ENCODE results near the gene BBX. TPM values are rescaled to one million over a fixed set of nuclear protein-coding genes. Genes with fewer than 3 reads are reported as not detected.
A peak's percentile ranks its signal among the peaks of the same experiment; 100 is the strongest.

The BBX gene
- total RNA-seq, 4 donors from 2014 or later = 24.2 to 68.7 (median 38.0) TPM

DNA sequence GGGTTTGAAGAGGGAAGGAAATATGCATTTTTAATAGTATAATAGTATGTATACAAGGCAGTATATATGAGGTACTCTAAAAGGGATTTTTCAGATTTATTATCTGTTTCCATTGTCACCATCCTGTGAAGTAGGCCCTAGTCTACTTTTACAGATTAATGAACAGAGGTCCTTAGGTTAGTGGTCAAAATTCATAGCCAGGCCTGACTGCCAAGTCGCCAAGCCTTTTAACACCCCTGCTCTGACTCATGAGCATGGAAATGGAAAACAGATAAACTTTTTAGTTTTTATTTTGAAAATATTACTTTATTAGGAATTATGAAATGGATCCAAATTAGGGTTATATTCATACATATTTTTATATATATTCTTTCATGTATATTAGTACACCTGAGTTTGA is 146.9 kb downstream of the BBX start:
- no peaks in the 10 kb centered on the region for H3K27me3 ChIP-seq
- H3K4me1 ChIP-seq = no peaks in the 10 kb centered on the region
- no peak overlapping the region for H3K27ac ChIP-seq
- WGBS = 51% methylated on average over 1 of the region's 1 CpG
- H3K9me3 ChIP-seq = no peaks in the 10 kb centered on the region
- no peak overlapping the region for H3K4me3 ChIP-seq
- H3K36me3 ChIP-seq = no peaks in the 10 kb centered on the region
- DNase-seq (ENCODE audit: low spot score in 2 of 2) = no peak
- TF ChIP-seq EP300 (IDR thresholded peaks at IDR 0.05) (no peak), POLR2A (IDR thresholded peaks at IDR 0.05) (no peak), POLR2AphosphoS5 (IDR thresholded peaks at IDR 0.05) (no peak)
- TF ChIP-seq, protein P1, sequence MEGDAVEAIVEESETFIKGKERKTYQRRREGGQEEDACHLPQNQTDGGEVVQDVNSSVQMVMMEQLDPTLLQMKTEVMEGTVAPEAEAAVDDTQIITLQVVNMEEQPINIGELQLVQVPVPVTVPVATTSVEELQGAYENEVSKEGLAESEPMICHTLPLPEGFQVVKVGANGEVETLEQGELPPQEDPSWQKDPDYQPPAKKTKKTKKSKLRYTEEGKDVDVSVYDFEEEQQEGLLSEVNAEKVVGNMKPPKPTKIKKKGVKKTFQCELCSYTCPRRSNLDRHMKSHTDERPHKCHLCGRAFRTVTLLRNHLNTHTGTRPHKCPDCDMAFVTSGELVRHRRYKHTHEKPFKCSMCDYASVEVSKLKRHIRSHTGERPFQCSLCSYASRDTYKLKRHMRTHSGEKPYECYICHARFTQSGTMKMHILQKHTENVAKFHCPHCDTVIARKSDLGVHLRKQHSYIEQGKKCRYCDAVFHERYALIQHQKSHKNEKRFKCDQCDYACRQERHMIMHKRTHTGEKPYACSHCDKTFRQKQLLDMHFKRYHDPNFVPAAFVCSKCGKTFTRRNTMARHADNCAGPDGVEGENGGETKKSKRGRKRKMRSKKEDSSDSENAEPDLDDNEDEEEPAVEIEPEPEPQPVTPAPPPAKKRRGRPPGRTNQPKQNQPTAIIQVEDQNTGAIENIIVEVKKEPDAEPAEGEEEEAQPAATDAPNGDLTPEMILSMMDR (IDR thresholded peaks at IDR 0.05) = no peak

DNA sequence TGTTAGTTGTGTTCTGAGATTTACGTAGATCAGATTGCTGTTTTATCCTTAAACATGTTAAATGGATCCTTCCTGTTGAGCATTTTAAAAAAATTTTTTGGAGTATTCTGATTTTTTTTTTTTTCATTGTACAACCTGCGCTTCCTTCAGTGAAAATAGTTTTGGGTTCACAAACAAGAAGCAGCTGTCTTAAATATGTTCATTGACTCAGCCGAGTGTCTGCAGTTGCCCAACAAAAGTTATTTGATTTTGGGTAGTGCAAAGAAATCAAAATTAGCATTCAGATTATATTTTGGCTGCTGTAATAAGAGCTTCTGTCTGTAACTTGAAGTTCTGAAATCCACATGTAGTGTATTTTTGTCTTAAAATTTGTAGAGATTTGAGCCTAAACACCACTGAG is 148.2 kb downstream of the BBX start:
- Histone ChIP-seq H3K9me3 (no peaks in the 10 kb centered on the region), H3K4me3 (no peak overlapping the region), H3K4me1 (peaks cover 3% of the 10 kb centered on the region), H3K27me3 (no peaks in the 10 kb centered on the region), H3K36me3 (no peaks in the 10 kb centered on the region), H3K27ac (no peak overlapping the region)
- DNase-seq (ENCODE audit: low spot score in 2 of 2) = no peak
- 80% methylated on average over 3 of the region's 3 CpGs for WGBS
- TF ChIP-seq POLR2A (IDR thresholded peaks at IDR 0.05) (no peak), EP300 (IDR thresholded peaks at IDR 0.05) (no peak), POLR2AphosphoS5 (IDR thresholded peaks at IDR 0.05) (no peak)
- TF ChIP-seq, protein P1 (IDR thresholded peaks at IDR 0.05) = no peak

DNA sequence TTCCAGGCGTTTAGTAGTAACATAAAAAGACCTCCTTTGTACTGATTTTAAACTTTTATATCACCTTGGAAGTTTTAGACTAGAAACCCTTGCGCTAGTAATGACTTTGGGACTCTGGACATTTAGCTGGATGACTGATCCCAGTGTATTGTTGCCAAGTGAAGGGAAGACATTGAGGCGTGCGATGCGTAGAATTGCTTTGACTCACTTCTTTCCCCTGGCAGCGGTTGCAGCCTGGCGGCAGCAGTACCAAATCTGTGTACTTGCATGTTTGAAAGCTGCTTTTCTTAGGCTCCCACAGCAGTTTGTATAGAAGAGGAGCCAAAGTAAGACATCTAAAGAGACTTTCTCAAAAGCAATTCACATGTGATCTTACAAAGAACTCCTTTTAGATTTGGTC is 151.6 kb downstream of the BBX start:
- H3K27me3 ChIP-seq = no peaks in the 10 kb centered on the region
- no peak overlapping the region for H3K27ac ChIP-seq
- peaks cover 3% of the 10 kb centered on the region for H3K4me1 ChIP-seq
- H3K9me3 ChIP-seq = no peaks in the 10 kb centered on the region
- no peak for TF ChIP-seq EP300 (IDR thresholded peaks at IDR 0.05)
- TF ChIP-seq POLR2A (IDR thresholded peaks at IDR 0.05) = no peak
- TF ChIP-seq, protein P1 (IDR thresholded peaks at IDR 0.05) = no peak
- TF ChIP-seq POLR2AphosphoS5 (IDR thresholded peaks at IDR 0.05) = no peak
- H3K4me3 ChIP-seq = no peak overlapping the region
- WGBS = 57% methylated on average over 7 of the region's 7 CpGs
- no peak for DNase-seq (ENCODE audit: low spot score in 2 of 2)
- no peaks in the 10 kb centered on the region for H3K36me3 ChIP-seq

DNA sequence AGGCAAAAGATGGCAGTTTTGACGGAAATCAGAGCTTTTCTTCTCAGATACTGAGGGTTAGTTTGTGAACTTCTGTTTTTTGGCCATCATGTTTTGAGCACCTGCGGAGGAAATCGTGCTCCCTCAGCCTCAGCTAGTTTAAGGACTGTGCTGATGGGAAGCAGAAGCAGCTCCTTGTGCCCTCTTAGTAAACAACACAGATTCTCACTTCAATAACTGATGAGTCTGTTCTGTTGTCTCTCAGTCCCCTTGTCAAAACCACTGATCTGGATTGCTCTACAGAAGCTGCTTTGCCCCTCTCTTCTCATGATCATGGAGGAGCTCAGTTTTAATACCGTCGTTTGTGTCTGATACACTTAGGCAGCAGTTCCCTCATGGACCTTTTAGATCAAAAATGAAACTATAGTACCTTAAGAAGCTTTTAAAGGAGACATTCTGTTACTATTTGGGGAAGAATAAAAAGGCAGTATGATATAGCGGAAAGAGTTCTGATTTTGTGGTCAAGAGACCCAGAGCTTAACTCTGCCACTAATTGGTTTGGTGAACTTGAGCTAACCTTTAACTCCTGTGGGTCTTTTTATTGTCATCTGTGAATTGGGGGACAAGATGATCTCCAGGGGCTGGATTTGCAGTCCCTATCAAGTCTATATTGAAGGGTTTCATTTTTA is 152.6 kb downstream of the BBX start:
- DNase-seq (ENCODE audit: low spot score in 2 of 2) = no peak
- Histone ChIP-seq H3K4me3 (no peak overlapping the region), H3K9me3 (no peaks in the 10 kb centered on the region), H3K4me1 (peaks cover 3% of the 10 kb centered on the region), H3K27ac (no peak overlapping the region), H3K27me3 (no peaks in the 10 kb centered on the region), H3K36me3 (no peaks in the 10 kb centered on the region)
- TF ChIP-seq POLR2A (IDR thresholded peaks at IDR 0.05) = no peak
- TF ChIP-seq POLR2AphosphoS5 (IDR thresholded peaks at IDR 0.05) = no peak
- no peak for TF ChIP-seq EP300 (IDR thresholded peaks at IDR 0.05)
- TF ChIP-seq, protein P1 (IDR thresholded peaks at IDR 0.05) = no peak
- 87% methylated on average over 6 of the region's 6 CpGs for WGBS

DNA sequence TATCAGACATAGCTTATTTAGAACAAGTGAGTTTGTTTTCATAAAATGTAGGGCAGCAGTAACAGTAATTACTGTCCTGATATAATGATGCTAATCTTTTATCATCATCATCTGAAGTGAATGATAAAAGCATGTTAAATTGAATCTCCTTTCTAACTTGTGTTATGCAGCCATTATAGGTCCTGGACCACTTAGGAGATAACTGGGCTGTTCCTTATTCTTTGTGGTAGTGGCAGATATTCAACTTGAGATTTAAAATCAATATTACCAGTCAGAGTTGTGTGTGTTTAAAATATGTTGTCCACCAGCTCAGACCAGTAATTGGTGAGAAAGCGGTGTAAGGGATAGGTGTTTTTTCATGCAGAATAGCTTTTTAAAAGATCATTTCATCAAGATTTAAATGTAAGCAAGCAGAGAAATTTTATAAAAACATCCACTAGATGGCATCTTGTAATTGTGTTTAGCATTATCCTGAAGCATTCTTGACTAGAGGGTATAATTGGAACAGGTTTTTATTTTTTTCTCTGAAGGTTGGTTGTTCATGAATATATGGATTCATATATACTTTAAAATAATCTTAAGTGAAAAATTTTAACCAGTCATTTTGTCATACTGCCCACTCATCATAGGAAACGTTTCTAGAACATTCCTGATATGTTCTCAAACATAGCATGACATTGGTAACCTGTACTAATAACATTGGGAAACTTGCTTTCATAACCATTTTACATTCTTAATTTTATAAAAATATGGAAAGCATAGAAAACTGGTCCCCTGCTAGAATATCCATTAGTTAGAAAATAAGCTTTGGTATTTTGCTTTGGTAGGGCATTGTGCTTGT is 153.9 kb downstream of the BBX start:
- Histone ChIP-seq H3K4me1 (peaks cover 3% of the 10 kb centered on the region), H3K27me3 (no peaks in the 10 kb centered on the region), H3K9me3 (no peaks in the 10 kb centered on the region), H3K4me3 (no peak overlapping the region), H3K27ac (no peak overlapping the region), H3K36me3 (no peaks in the 10 kb centered on the region)
- TF ChIP-seq POLR2AphosphoS5 (IDR thresholded peaks at IDR 0.05) = no peak
- TF ChIP-seq, protein P1 (IDR thresholded peaks at IDR 0.05) = peak; percentile 25 to 27
- TF ChIP-seq EP300 (IDR thresholded peaks at IDR 0.05) = no peak
- TF ChIP-seq POLR2A (IDR thresholded peaks at IDR 0.05) = no peak
- DNase-seq (ENCODE audit: low spot score in 2 of 2) = no peak
- WGBS = 70% methylated on average over 2 of the region's 2 CpGs
